ENCODE results near the gene RFX2.

- TF ChIP-seq CTCF (IDR thresholded peaks at IDR 0.05 in 4 of 5, conservative IDR thresholded peaks at IDR 0.05 in 1 of 5) (no peak), POLR2A (IDR thresholded peaks at IDR 0.05) (no peak)
Observed at GRCh38 chr19:5976768-5977167, 133.5 kb downstream of the RFX2 start.

Data from gastrocnemius medialis (tissue), 4 donors.